ENCODE measurements around the gene MMP17. TPM values are rescaled to one million over a fixed set of nuclear protein-coding genes. Genes with fewer than 3 reads are reported as not detected.
A peak's percentile ranks its signal among the peaks of the same experiment; 100 is the strongest.

The MMP17 gene
- total RNA-seq, 1 donor from 2014 or later = 0.89 TPM

GRCh38 chr12:131795064-131795463 lies 33.1 kb upstream of the MMP17 start:
- no peak for DNase-seq
- Mint-ChIP-seq H3K4me1 (peaks cover 2% of the 10 kb centered on the region), H3K27me3 (no peaks in the 10 kb centered on the region), H3K4me3 (no peak overlapping the region), H3K36me3 (ENCODE audit: low read depth) (peaks cover 50% of the 10 kb centered on the region), H3K27ac (no peak overlapping the region), H3K9me3 (no peaks in the 10 kb centered on the region)
- intact Hi-C loops (cut with micrococcal nuclease) = no loop called here

GRCh38 chr12:131795690-131796410 lies 32.3 kb upstream of the MMP17 start:
- H3K4me1 Mint-ChIP-seq = peaks cover 2% of the 10 kb centered on the region
- peaks cover 47% of the 10 kb centered on the region for H3K36me3 Mint-ChIP-seq (ENCODE audit: low read depth)
- DNase-seq = no peak
- H3K27me3 Mint-ChIP-seq = no peaks in the 10 kb centered on the region
- no peak overlapping the region for H3K4me3 Mint-ChIP-seq
- H3K27ac Mint-ChIP-seq = no peak overlapping the region
- no peaks in the 10 kb centered on the region for H3K9me3 Mint-ChIP-seq
- intact Hi-C loops (cut with micrococcal nuclease) = no loop called here

GRCh38 chr12:131796411-131796736 lies 31.8 kb upstream of the MMP17 start:
- Mint-ChIP-seq H3K36me3 (ENCODE audit: low read depth) (peaks cover 44% of the 10 kb centered on the region), H3K9me3 (no peaks in the 10 kb centered on the region), H3K27me3 (no peaks in the 10 kb centered on the region), H3K4me1 (peaks cover 2% of the 10 kb centered on the region), H3K4me3 (no peak overlapping the region), H3K27ac (no peak overlapping the region)
- intact Hi-C loops (cut with micrococcal nuclease) = no loop called here
- DNase-seq = no peak

GRCh38 chr12:131796754-131797587 lies 31.2 kb upstream of the MMP17 start:
- H3K27me3 Mint-ChIP-seq = no peaks in the 10 kb centered on the region
- intact Hi-C loops (cut with micrococcal nuclease) = no loop called here
- H3K4me3 Mint-ChIP-seq = no peak overlapping the region
- no peak overlapping the region for H3K27ac Mint-ChIP-seq
- no peaks in the 10 kb centered on the region for H3K9me3 Mint-ChIP-seq
- DNase-seq = no peak
- peaks cover 39% of the 10 kb centered on the region for H3K36me3 Mint-ChIP-seq (ENCODE audit: low read depth)
- peaks cover 2% of the 10 kb centered on the region for H3K4me1 Mint-ChIP-seq

GRCh38 chr12:131797588-131797934 lies 30.6 kb upstream of the MMP17 start:
- Mint-ChIP-seq H3K4me1 (peaks cover 2% of the 10 kb centered on the region), H3K27ac (no peak overlapping the region), H3K9me3 (no peaks in the 10 kb centered on the region), H3K4me3 (no peak overlapping the region), H3K27me3 (no peaks in the 10 kb centered on the region), H3K36me3 (ENCODE audit: low read depth) (peaks cover 39% of the 10 kb centered on the region)
- intact Hi-C loops (cut with micrococcal nuclease) = no loop called here
- DNase-seq = no peak

GRCh38 chr12:131799195-131799594 lies 29.0 kb upstream of the MMP17 start:
- no peak overlapping the region for H3K27ac Mint-ChIP-seq
- peaks cover 34% of the 10 kb centered on the region for H3K36me3 Mint-ChIP-seq (ENCODE audit: low read depth)
- no peaks in the 10 kb centered on the region for H3K9me3 Mint-ChIP-seq
- no peak for DNase-seq
- H3K4me3 Mint-ChIP-seq = no peak overlapping the region
- intact Hi-C loops (cut with micrococcal nuclease) = no loop called here
- H3K27me3 Mint-ChIP-seq = no peaks in the 10 kb centered on the region
- peaks cover 2% of the 10 kb centered on the region for H3K4me1 Mint-ChIP-seq

GRCh38 chr12:131799828-131800593 lies 28.2 kb upstream of the MMP17 start:
- no peaks in the 10 kb centered on the region for H3K9me3 Mint-ChIP-seq
- H3K4me3 Mint-ChIP-seq = no peak overlapping the region
- H3K36me3 Mint-ChIP-seq (ENCODE audit: low read depth) = peaks cover 34% of the 10 kb centered on the region
- no peaks in the 10 kb centered on the region for H3K27me3 Mint-ChIP-seq
- no peak for DNase-seq
- H3K4me1 Mint-ChIP-seq = peaks cover 2% of the 10 kb centered on the region
- intact Hi-C loops (cut with micrococcal nuclease) = no loop called here
- no peak overlapping the region for H3K27ac Mint-ChIP-seq

GRCh38 chr12:131800594-131801135 lies 27.5 kb upstream of the MMP17 start:
- H3K27ac Mint-ChIP-seq = no peak overlapping the region
- H3K9me3 Mint-ChIP-seq = no peaks in the 10 kb centered on the region
- intact Hi-C loops (cut with micrococcal nuclease) = no loop called here
- no peaks in the 10 kb centered on the region for H3K27me3 Mint-ChIP-seq
- no peaks in the 10 kb centered on the region for H3K4me1 Mint-ChIP-seq
- peaks cover 34% of the 10 kb centered on the region for H3K36me3 Mint-ChIP-seq (ENCODE audit: low read depth)
- no peak for DNase-seq
- H3K4me3 Mint-ChIP-seq = no peak overlapping the region

- Mint-ChIP-seq H3K9me3 (no peaks in the 10 kb centered on the region), H3K27ac (no peak overlapping the region), H3K4me1 (no peaks in the 10 kb centered on the region), H3K36me3 (ENCODE audit: low read depth) (peaks cover 30% of the 10 kb centered on the region), H3K4me3 (no peak overlapping the region), H3K27me3 (no peaks in the 10 kb centered on the region)
- intact Hi-C loops (cut with micrococcal nuclease) = no loop called here
- no peak for DNase-seq
These were observed 26.8 kb upstream of the MMP17 start for GRCh38 chr12:131801254-131801866.

GRCh38 chr12:131803961-131804521 lies 24.2 kb upstream of the MMP17 start:
- Mint-ChIP-seq H3K27me3 (no peaks in the 10 kb centered on the region), H3K4me1 (no peaks in the 10 kb centered on the region)
- intact Hi-C loops (cut with micrococcal nuclease) = no loop called here

GRCh38 chr12:131805421-131805820 lies 22.8 kb upstream of the MMP17 start:
- H3K27ac Mint-ChIP-seq = no peak overlapping the region
- no peak for DNase-seq
- H3K27me3 Mint-ChIP-seq = no peaks in the 10 kb centered on the region
- no peaks in the 10 kb centered on the region for H3K9me3 Mint-ChIP-seq
- peaks cover 2% of the 10 kb centered on the region for H3K4me1 Mint-ChIP-seq
- no peak overlapping the region for H3K4me3 Mint-ChIP-seq
- intact Hi-C loops (cut with micrococcal nuclease) = no loop called here
- peaks cover 8% of the 10 kb centered on the region for H3K36me3 Mint-ChIP-seq (ENCODE audit: low read depth)

More at GRCh38 chr12:131803961-131804521, 24.2 kb upstream of the MMP17 start:
- Mint-ChIP-seq H3K4me3 (no peak overlapping the region), H3K27ac (no peak overlapping the region), H3K9me3 (no peaks in the 10 kb centered on the region), H3K36me3 (ENCODE audit: low read depth) (peaks cover 13% of the 10 kb centered on the region)
- DNase-seq = no peak

GRCh38 chr12:131806674-131807073 lies 21.5 kb upstream of the MMP17 start:
- Mint-ChIP-seq H3K4me1 (peaks cover 2% of the 10 kb centered on the region), H3K4me3 (no peak overlapping the region), H3K36me3 (ENCODE audit: low read depth) (peaks cover 2% of the 10 kb centered on the region), H3K27ac (no peak overlapping the region), H3K9me3 (no peaks in the 10 kb centered on the region), H3K27me3 (no peaks in the 10 kb centered on the region)
- intact Hi-C loops (cut with micrococcal nuclease) = no loop called here
- DNase-seq = no peak

GRCh38 chr12:131808744-131809371 lies 19.3 kb upstream of the MMP17 start:
- no peaks in the 10 kb centered on the region for H3K27me3 Mint-ChIP-seq
- H3K9me3 Mint-ChIP-seq = peaks cover 9% of the 10 kb centered on the region
- H3K27ac Mint-ChIP-seq = peak overlapping the region; percentile 71
- peaks cover 6% of the 10 kb centered on the region for H3K36me3 Mint-ChIP-seq (ENCODE audit: low read depth)
- H3K4me3 Mint-ChIP-seq = peak overlapping the region; percentile 80
- DNase-seq = peak; percentile 82
- peaks cover 2% of the 10 kb centered on the region for H3K4me1 Mint-ChIP-seq
- intact Hi-C loops (cut with micrococcal nuclease) = no loop called here

All from activated CD4-positive, alpha-beta T cell treated with anti-CD3 and anti-CD28 coated beads, Interleukin-2, amount 10 ng/mL, durations not matched to agents 24 days and 14 days (primary cell).